Upper lobe of right lung (tissue), 1 donor: ENCODE measurements around the gene NPLOC4. TPM values are rescaled to one million over a fixed set of nuclear protein-coding genes. Genes with fewer than 3 reads are reported as not detected.

ENCODE experiments used
- ATAC-seq: fragments of 200-7000 bp; cut with Tn5 transposase; one replicate; pipeline ENCODE4 v1.9.1; 2020; ENCODE audit warnings: mild to moderate bottlenecking, moderate library complexity
- DNase-seq: peaks from one replicate; pipeline ENCODE4 v3.0.0-alpha.2; 2020
- H3K27ac ChIP-seq: fragments of 200-600 bp; one replicate; pipeline ENCODE4 v1.8.0; 2022
- H3K27me3 ChIP-seq: fragments of 200-600 bp; one replicate; pipeline ENCODE4 v1.8.0; 2022; ENCODE audit warnings: mild to moderate bottlenecking
- H3K36me3 ChIP-seq: fragments of 200-600 bp; one replicate; pipeline ENCODE4 v1.8.0; 2022
- H3K4me1 ChIP-seq: fragments of 200-600 bp; one replicate; pipeline ENCODE4 v1.8.0; 2022
- H3K4me3 ChIP-seq: fragments of 200-600 bp; one replicate; pipeline ENCODE4 v1.8.0; 2022; ENCODE audit warnings: mild to moderate bottlenecking
- H3K9me3 ChIP-seq: fragments of 200-600 bp; one replicate; pipeline ENCODE4 v1.8.0; 2022
- CTCF ChIP-seq: fragments of 200-600 bp; IDR thresholded peaks from one replicate; pipeline ENCODE4 v1.8.0; 2022; ENCODE audit warnings: antibody characterized with exemption
- intact Hi-C: fragments of 100-400 bp; cut with DNase I; formaldehyde crosslinking; loops from one replicate; pipeline ENCODE4 v1.11.0; 2022
- total RNA-seq: library from RNA; stranded (reverse); fragmentation: NEBNext Ultra II Directional; extraction: Animal tissue kit (Norgen Biotek cat#: 25700); gene quantifications from one replicate; pipeline ENCODE4 v1.2.1, GENCODE V29; 2021
- donor health status: DM: no; HTN: yes; CAD: no; lungs with severe emphysema.

NPLOC4 gene
- total RNA-seq, 1 donor from 2014 or later: 93.6 TPM

DNA sequence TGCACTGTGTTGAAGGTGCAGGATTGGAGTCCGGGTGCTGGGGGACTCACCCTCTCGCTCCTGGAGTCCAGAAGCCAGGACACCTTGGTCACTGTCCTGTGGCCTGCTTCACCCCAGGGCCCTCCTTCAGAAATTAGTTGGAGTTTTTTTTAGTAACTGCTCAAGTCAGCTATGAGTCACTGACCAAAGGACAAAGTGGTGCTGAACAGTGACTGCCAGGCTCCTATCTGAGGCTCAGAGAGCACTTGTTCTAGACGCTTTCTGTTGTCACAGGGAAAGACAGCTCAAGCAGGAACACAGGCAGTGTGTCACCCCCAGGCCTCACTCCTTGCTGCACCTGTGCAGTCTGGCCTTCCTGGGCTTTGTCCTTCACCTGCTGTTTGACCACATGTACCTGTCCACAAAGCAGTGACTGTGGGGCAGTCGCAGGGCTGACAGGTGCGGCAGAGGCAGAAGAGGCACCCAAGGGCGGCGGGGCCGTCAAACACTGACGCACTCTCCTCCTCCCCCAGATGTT is 80.7 kb downstream of the NPLOC4 start:
- H3K27me3 ChIP-seq: no peaks in the 10 kb centered on the region
- no peaks in the 10 kb centered on the region for H3K9me3 ChIP-seq
- H3K36me3 ChIP-seq: peaks cover 50% of the 10 kb centered on the region
- DNase-seq (no peak), ATAC-seq (no peak)
- intact Hi-C loops: no loop called here
- H3K27ac ChIP-seq: no peak overlapping the region
- TF ChIP-seq CTCF: no peak
- H3K4me1 ChIP-seq: peaks cover 16% of the 10 kb centered on the region
- H3K4me3 ChIP-seq: no peak overlapping the region

- no peaks in the 10 kb centered on the region for H3K9me3 ChIP-seq
- H3K4me3 ChIP-seq: peak overlapping the region; percentile 99
- H3K36me3 ChIP-seq: peaks cover 37% of the 10 kb centered on the region
- no peaks in the 10 kb centered on the region for H3K27me3 ChIP-seq
- ATAC-seq: peak; percentile 1
- H3K4me1 ChIP-seq: peaks cover 23% of the 10 kb centered on the region
- peak overlapping the region; percentile 79 for H3K27ac ChIP-seq
- intact Hi-C loops: no loop called here
- no peak for TF ChIP-seq CTCF
- DNase-seq: no peak
These were observed 83.2 kb downstream of the NPLOC4 start for GRCh38 chr17:81553616-81554181.

GRCh38 chr17:81553018-81553615 is 83.8 kb downstream of the NPLOC4 start:
- intact Hi-C loops: no loop called here
- peaks cover 23% of the 10 kb centered on the region for H3K4me1 ChIP-seq
- peak overlapping the region; percentile 99 for H3K4me3 ChIP-seq
- H3K27ac ChIP-seq: peak overlapping the region; percentile 79
- H3K9me3 ChIP-seq: no peaks in the 10 kb centered on the region
- peak; percentile 88 for DNase-seq
- peak; percentile 69 for ATAC-seq
- TF ChIP-seq CTCF: no peak
- H3K27me3 ChIP-seq: no peaks in the 10 kb centered on the region
- peaks cover 37% of the 10 kb centered on the region for H3K36me3 ChIP-seq

DNA sequence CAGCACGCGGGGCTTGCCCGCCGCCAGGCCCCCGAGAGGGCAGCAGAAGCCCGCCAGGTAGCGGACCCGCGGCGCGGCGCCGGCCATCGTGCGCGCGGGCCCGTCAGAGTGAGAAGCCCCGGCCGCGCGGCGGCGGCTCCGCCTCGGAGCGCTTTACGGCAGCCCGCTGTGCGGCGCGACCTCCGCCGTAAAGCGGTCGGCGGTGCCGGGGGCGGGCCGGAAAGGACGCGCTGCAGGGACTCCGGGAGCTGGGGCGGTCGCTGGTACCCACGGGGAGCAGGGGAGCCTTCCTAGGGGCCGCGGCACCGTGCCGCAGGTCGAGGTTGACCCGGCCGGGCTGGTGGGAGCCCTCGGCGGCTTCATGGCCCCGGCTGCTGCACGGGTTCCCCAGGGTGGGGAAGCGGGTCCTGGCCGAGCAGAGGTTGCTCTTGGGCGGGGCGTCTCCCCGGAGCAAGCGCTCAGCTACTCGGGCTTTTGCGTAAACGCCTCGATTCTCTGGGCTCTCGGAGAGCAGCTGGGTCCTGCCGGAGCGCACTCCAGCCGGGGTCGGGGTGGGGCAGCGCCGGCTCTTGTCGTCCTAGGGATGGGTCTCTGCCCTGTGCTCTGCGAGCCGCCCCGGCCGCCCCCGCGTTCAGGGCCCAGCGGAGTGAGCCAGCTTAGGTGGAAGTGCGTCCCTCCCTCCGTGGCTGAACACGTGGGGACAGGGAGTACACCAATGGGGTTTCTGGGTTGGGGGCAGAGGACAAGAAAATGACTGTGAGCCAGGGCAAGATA is 84.5 kb downstream of the NPLOC4 start, which contains the start of gene FAAP100:
Gene FAAP100 (minus strand): TSS at position 110 of the 774 bp plus-strand sequence. CDS start 23 bp downstream, at position 87.
- Histone ChIP-seq H3K36me3 (peaks cover 37% of the 10 kb centered on the region), H3K9me3 (no peaks in the 10 kb centered on the region), H3K4me3 (peak within 1 kb of the TSS; percentile 99), H3K4me1 (peaks cover 23% of the 10 kb centered on the region), H3K27ac (peak within 1 kb of the TSS; percentile 79), H3K27me3 (no peaks in the 10 kb centered on the region)
- DNase-seq (peak; percentile 92), ATAC-seq (peak; percentile 91)
- no peak for TF ChIP-seq CTCF
- intact Hi-C loops: no loop called here

GRCh38 chr17:81551458-81552243 is 85.3 kb downstream of the NPLOC4 start:
- Histone ChIP-seq H3K36me3 (peaks cover 37% of the 10 kb centered on the region), H3K27me3 (no peaks in the 10 kb centered on the region), H3K27ac (peak overlapping the region; percentile 79), H3K9me3 (no peaks in the 10 kb centered on the region), H3K4me1 (peaks cover 23% of the 10 kb centered on the region), H3K4me3 (peak overlapping the region; percentile 99)
- intact Hi-C loops: no loop called here
- ATAC-seq (peak; percentile 32), DNase-seq (no peak)
- no peak for TF ChIP-seq CTCF
